ENCODE results near the gene WDFY2. TPM values are rescaled to one million over a fixed set of nuclear protein-coding genes. Genes with fewer than 3 reads are reported as not detected.
"Not testable (repeated sequence)": the region's sequence is repeated elsewhere in the genome, so short reads cannot be mapped to it uniquely, and the experiment has no call there.

Gene WDFY2
- total RNA-seq, 4 donors from 2014 or later = 7.7 to 23.3 (median 18.2) TPM

GRCh38 chr13:51644654-51645053 is 60.4 kb downstream of the WDFY2 start:
- DNase-seq = no peak
- Histone ChIP-seq H3K9me3 (no peaks in the 10 kb centered on the region), H3K4me1 (peaks cover 23 to 38% (median 30%) of the 10 kb centered on the region in 3 donors), H3K36me3 (no peaks in the 10 kb centered on the region), H3K27ac (no peak overlapping the region), H3K4me3 (no peak overlapping the region), H3K27me3 (no peaks in the 10 kb centered on the region)
- intact Hi-C loops (cut with DNase I) = no loop called here
- no peak for TF ChIP-seq POLR2A (IDR thresholded peaks at IDR 0.05)
- WGBS, 2 donors = 38 to 71% methylated on average over 1 of the region's 1 CpG

- Histone ChIP-seq H3K9me3 (no peaks in the 10 kb centered on the region), H3K27me3 (no peaks in the 10 kb centered on the region), H3K4me1 (peaks cover 23 to 38% (median 30%) of the 10 kb centered on the region in 3 donors), H3K36me3 (no peaks in the 10 kb centered on the region), H3K4me3 (no peak overlapping the region), H3K27ac (peak overlapping the region in 3 of 4 donors; percentile 6 to 42 (median 19))
- DNase-seq = no peak
- TF ChIP-seq CTCF (IDR thresholded peaks at IDR 0.05) (no peak), POLR2A (IDR thresholded peaks at IDR 0.05) (no peak)
- intact Hi-C loops (cut with DNase I) = no loop called here
- 18 to 21% methylated on average over 4 of the region's 4 CpGs for WGBS, 2 donors
These were observed 60.9 kb downstream of the WDFY2 start for GRCh38 chr13:51645154-51645650.

GRCh38 chr13:51645761-51646670 is 61.8 kb downstream of the WDFY2 start:
- 81 to 90% methylated on average over 10 of the region's 10 CpGs for WGBS, 2 donors
- no peak overlapping the region for H3K4me3 ChIP-seq
- TF ChIP-seq CTCF (IDR thresholded peaks at IDR 0.05) (no peak), POLR2A (IDR thresholded peaks at IDR 0.05) (no peak)
- H3K27me3 ChIP-seq = no peaks in the 10 kb centered on the region
- H3K36me3 ChIP-seq = no peaks in the 10 kb centered on the region
- intact Hi-C loops (cut with DNase I) = no loop called here
- no peaks in the 10 kb centered on the region for H3K9me3 ChIP-seq
- peak overlapping the region in 3 of 4 donors; percentile 6 to 42 (median 19) for H3K27ac ChIP-seq
- H3K4me1 ChIP-seq = peaks cover 23 to 38% (median 30%) of the 10 kb centered on the region in 3 donors
- no peak for DNase-seq

- WGBS, 2 donors = 91 to 93% methylated on average over 4 of the region's 4 CpGs
- Histone ChIP-seq H3K36me3 (no peaks in the 10 kb centered on the region), H3K27me3 (no peaks in the 10 kb centered on the region), H3K9me3 (no peaks in the 10 kb centered on the region), H3K4me3 (no peak overlapping the region), H3K4me1 (peaks cover 23 to 38% (median 30%) of the 10 kb centered on the region in 3 donors), H3K27ac (no peak overlapping the region)
- DNase-seq = no peak
- intact Hi-C loops (cut with DNase I) = no loop called here
- no peak for TF ChIP-seq POLR2A (IDR thresholded peaks at IDR 0.05)
- no peak for TF ChIP-seq CTCF (IDR thresholded peaks at IDR 0.05)
These were observed 62.8 kb downstream of the WDFY2 start for GRCh38 chr13:51647067-51647466.

GRCh38 chr13:51652193-51652592 is 67.9 kb downstream of the WDFY2 start:
- Histone ChIP-seq H3K9me3 (peaks cover 0 to 17% (median 0%) of the 10 kb centered on the region in 3 donors), H3K36me3 (peaks cover 0 to 15% (median 0%) of the 10 kb centered on the region in 3 donors)
- H3K4me1 ChIP-seq; intact Hi-C loops (cut with DNase I); H3K27ac ChIP-seq; DNase-seq; H3K4me3 ChIP-seq; H3K27me3 ChIP-seq: not testable (repeated sequence)
- WGBS, 2 donors = 86 to 98% methylated on average over 3 of the region's 3 CpGs
